ENCODE measurements around the gene GLIS1. TPM values are rescaled to one million over a fixed set of nuclear protein-coding genes. Genes with fewer than 3 reads are reported as not detected.

Gene GLIS1
- total RNA-seq, 2 experiments from 2014 or later = not detected

DNA sequence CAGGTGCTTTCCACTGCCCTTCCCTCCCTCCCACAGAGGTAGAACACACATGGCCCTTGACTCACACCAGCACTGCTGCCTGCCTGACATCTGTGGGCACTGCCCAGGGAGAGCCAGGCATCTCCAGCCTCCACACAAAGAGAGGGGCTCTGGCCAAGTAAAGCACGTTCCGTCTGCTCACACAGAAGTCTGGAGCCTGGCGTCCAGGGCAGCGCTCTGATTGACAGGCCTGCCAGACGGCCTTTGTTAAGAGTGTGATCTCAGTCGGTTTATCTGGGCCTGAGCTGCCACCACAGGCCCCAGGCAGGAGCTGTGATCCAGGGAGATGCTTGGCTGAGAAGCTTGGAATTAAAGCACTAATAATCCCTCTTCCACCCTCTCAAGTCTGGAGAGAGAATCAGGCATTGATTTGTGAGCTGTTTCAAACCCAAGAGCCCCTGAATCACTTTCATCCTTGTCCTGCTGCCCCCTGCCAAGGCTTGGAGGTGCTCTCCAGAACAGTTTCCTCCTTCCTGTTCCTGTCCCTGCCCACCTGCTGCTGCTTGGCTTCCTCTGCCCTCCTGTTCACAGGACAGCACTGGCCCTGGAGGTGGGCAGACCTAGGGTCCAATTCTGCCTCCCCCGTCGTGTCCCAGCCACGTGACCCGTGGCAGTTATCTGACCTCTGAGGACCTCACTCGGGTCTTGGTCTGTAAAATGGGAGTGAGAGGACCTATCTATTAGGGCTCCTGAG, 276.0 kb downstream of the GLIS1 start:
- no peak overlapping the region for H3K27ac Mint-ChIP-seq
- no peaks in the 10 kb centered on the region for H3K36me3 Mint-ChIP-seq
- peaks cover 6% of the 10 kb centered on the region for H3K4me1 Mint-ChIP-seq
- peaks cover 4% of the 10 kb centered on the region for H3K27me3 Mint-ChIP-seq
- no peaks in the 10 kb centered on the region for H3K9me3 Mint-ChIP-seq
- DNase-seq = no peak
- ATAC-seq (ENCODE audit: low read depth) = no peak
- POLR2A ChIA-PET = no interaction called here
- no peak overlapping the region for H3K4me3 Mint-ChIP-seq

DNA sequence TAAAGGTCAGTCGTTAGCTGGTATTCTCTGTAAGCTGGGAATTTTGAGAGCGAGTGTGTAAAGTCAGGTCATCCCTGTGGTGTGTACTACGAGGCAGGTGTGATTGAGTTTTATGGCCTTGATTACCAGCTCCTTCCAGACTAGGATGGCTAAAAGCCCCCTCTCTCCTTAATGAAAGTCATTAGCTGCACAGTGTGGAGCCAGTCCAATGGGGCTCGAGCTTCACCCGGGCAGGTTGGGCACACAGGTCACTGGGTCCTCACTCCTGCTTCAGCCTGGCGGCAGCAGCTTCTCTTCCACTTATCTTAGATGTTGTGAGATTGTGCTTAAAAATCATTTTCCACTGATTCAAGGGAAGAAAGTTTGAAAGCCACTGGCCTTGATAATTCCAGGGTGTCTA, 276.8 kb downstream of the GLIS1 start:
- no peak overlapping the region for H3K27ac Mint-ChIP-seq
- DNase-seq = no peak
- H3K4me3 Mint-ChIP-seq = no peak overlapping the region
- POLR2A ChIA-PET = no interaction called here
- H3K36me3 Mint-ChIP-seq = no peaks in the 10 kb centered on the region
- ATAC-seq (ENCODE audit: low read depth) = no peak
- no peaks in the 10 kb centered on the region for H3K9me3 Mint-ChIP-seq
- H3K27me3 Mint-ChIP-seq = peaks cover 2% of the 10 kb centered on the region
- H3K4me1 Mint-ChIP-seq = no peaks in the 10 kb centered on the region

DNA sequence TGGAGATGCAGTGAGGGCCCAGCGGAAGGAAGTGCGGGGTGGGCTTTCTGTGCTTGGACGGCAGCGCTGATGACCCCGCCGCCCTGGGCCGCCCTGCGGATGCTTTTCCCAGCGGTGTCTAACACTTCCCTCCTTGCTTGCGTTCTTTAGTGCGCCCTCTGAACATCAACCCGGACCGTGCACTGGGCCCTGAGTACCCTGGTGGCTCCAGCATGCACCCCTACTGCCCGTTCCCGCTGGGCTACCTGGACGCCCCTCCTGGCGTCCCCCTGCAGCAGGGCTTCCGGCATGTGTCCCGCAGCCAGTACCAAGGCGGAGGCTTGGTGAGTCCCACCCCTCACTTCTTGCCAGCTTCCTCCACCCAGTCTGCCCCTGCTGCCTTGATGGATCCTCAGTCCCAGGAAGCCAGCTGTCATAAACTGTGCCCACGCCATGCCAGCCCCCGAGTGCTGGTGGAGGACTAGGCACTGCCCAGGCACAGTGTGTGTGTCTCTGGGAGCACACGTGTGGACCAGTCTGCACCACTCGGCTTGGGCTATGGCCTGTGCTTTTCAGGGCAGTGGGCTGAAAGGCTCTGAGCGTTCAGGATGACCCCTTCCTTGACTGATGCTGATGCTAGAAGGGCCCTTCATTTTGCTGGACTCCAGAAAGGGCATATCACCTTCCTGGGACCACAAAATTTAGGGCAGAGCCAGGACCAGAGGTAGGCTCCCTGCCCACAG, 277.5 kb downstream of the GLIS1 start:
- Mint-ChIP-seq H3K4me3 (no peak overlapping the region), H3K36me3 (no peaks in the 10 kb centered on the region), H3K9me3 (no peaks in the 10 kb centered on the region), H3K4me1 (no peaks in the 10 kb centered on the region), H3K27ac (no peak overlapping the region), H3K27me3 (peaks cover 2% of the 10 kb centered on the region)
- POLR2A ChIA-PET = no interaction called here
- ATAC-seq (ENCODE audit: low read depth) = no peak
- no peak for DNase-seq

- Mint-ChIP-seq H3K4me1 (no peaks in the 10 kb centered on the region), H3K27ac (no peak overlapping the region), H3K36me3 (no peaks in the 10 kb centered on the region), H3K27me3 (peaks cover 6% of the 10 kb centered on the region), H3K4me3 (no peak overlapping the region), H3K9me3 (no peaks in the 10 kb centered on the region)
- POLR2A ChIA-PET = no interaction called here
- ATAC-seq (ENCODE audit: low read depth) = no peak
- DNase-seq = no peak
Observed at GRCh38 chr1:53460666-53461322, 278.2 kb downstream of the GLIS1 start.

GRCh38 chr1:53460211-53460634, 278.7 kb downstream of the GLIS1 start:
- Mint-ChIP-seq H3K27me3 (peaks cover 8% of the 10 kb centered on the region), H3K27ac (no peak overlapping the region), H3K36me3 (no peaks in the 10 kb centered on the region), H3K9me3 (no peaks in the 10 kb centered on the region), H3K4me1 (no peaks in the 10 kb centered on the region), H3K4me3 (no peak overlapping the region)
- no peak for DNase-seq
- no peak for ATAC-seq (ENCODE audit: low read depth)
- POLR2A ChIA-PET = no interaction called here

DNA sequence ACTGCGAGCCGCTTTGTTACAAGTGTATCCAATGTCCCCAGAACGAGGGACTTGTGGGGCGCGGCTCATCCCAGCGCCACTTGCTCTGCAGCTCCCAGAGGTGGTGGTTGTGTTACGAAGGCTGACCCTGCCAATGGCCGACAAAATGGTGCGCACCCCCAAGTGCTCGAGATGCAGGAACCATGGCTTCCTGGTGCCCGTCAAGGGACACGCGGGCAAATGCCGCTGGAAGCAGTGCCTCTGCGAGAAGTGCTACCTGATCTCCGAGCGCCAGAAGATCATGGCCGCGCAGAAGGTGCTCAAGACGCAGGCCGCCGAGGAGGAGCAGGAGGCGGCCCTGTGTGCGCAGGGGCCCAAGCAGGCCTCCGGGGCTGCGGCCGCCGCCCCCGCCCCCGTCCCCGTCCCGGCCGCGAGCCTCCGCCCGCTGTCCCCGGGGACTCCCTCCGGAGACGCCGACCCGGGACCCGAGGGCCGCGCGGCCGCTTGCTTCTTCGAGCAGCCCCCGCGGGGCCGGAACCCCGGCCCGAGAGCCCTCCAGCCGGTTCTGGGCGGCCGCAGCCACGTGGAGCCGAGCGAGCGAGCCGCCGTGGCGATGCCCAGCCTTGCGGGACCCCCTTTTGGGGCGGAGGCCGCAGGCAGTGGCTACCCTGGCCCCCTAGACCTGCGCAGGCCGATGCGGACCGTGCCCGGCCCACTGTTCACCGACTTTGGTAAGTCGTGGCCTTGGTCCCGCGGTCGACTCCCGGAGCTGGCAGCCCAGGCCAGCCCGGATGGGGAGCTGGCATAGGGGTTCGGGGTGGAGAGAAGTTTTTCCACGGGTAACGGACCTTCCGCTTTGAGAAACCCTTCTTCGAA, 279.4 kb downstream of the GLIS1 start, which contains the start of gene DMRTB1:
TSS of gene DMRTB1 (plus strand) at position 79 of the 855 bp plus-strand sequence. CDS start at position 134, 55 bp downstream.
- POLR2A ChIA-PET = no interaction called here
- no peaks in the 10 kb centered on the region for H3K36me3 Mint-ChIP-seq
- ATAC-seq (ENCODE audit: low read depth) = no peak
- no peaks in the 10 kb centered on the region for H3K4me1 Mint-ChIP-seq
- H3K27ac Mint-ChIP-seq = no peak within 1 kb of the TSS
- peaks cover 8% of the 10 kb centered on the region for H3K27me3 Mint-ChIP-seq
- DNase-seq = no peak
- H3K9me3 Mint-ChIP-seq = no peaks in the 10 kb centered on the region
- no peak within 1 kb of the TSS for H3K4me3 Mint-ChIP-seq

DNA sequence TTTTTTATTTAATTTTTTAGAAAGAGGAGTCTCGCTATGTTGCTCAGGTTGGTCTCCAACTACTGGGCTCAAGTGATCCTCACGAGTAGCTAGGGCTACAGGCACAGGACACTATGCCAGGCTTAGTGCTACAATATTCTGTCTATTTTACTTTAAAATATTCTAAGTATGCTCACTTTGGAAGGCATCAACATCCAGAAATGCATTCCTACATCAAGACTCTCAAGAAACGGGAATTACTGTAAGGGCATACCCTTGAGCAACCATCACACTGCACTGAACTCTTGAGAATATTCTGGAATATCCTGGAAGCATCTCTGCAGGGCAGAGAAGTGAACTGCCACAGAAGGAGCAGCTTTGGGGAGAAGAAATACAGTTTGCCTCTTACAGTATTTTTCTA, 280.3 kb downstream of the GLIS1 start:
- peaks cover 13% of the 10 kb centered on the region for H3K27me3 Mint-ChIP-seq
- H3K27ac Mint-ChIP-seq = no peak overlapping the region
- ATAC-seq (ENCODE audit: low read depth) = no peak
- no peaks in the 10 kb centered on the region for H3K4me1 Mint-ChIP-seq
- no peak overlapping the region for H3K4me3 Mint-ChIP-seq
- POLR2A ChIA-PET = no interaction called here
- H3K36me3 Mint-ChIP-seq = no peaks in the 10 kb centered on the region
- DNase-seq = no peak
- H3K9me3 Mint-ChIP-seq = no peaks in the 10 kb centered on the region

Other genes with a start within 250 kb of the GLIS1 start
- 10 to 100 TPM; 19.0 to 19.5 TPM for gene NDC1, start 99.1 kb upstream of the GLIS1 start, total RNA-seq
- gene YIPF1, start 150.6 kb upstream of the GLIS1 start, total RNA-seq = 10 to 100 TPM; 16.9 to 19.5 TPM
- not detected for gene DIO1, start 155.0 kb upstream of the GLIS1 start, total RNA-seq
- gene IFT25, start 206.5 kb upstream of the GLIS1 start, total RNA-seq = 10 to 100 TPM; 76.7 to 81.6 TPM
- 10 to 100 TPM; 18.8 to 20.2 TPM for gene LRRC42, start 207.2 kb upstream of the GLIS1 start, total RNA-seq